Memory B cell (primary cell): ENCODE measurements around the gene MED13L.

Experiments
- ATAC-seq: fragments of 150-1000 bp; cut with Tn5 transposase; 2 replicates; pipeline ENCODE4 v1.10.0; 2021; ENCODE audit warnings: low read depth, mild to moderate bottlenecking, moderate library complexity
- DNase-seq, 2 donors: peaks; one replicate each; pipeline ENCODE4 v3.0.0; 2022; ENCODE audit warnings: low spot score in 2 of 2
- H3K27ac Mint-ChIP-seq: one replicate; pipeline ENCODE4 v1.8.0; 2022; ENCODE audit warnings: mild to moderate bottlenecking, moderate library complexity, mixed read lengths
- H3K27me3 Mint-ChIP-seq: one replicate; pipeline ENCODE4 v1.8.0; 2022; ENCODE audit warnings: mixed read lengths
- H3K36me3 Mint-ChIP-seq: one replicate; pipeline ENCODE4 v1.8.0; 2022; ENCODE audit warnings: mild to moderate bottlenecking, mixed read lengths
- H3K4me1 Mint-ChIP-seq: one replicate; pipeline ENCODE4 v1.8.0; 2022; ENCODE audit warnings: mixed read lengths
- H3K4me3 Mint-ChIP-seq: one replicate; pipeline ENCODE4 v1.8.0; 2022; ENCODE audit warnings: mild to moderate bottlenecking, moderate library complexity, mixed read lengths
- H3K9me3 Mint-ChIP-seq: one replicate; pipeline ENCODE4 v1.8.0; 2022; ENCODE audit warnings: mixed read lengths

MED13L gene

GRCh38 chr12:116278279-116278626, 760 bp upstream of the MED13L start:
- H3K27ac Mint-ChIP-seq, result peak overlapping the region; percentile 45
- H3K4me1 Mint-ChIP-seq, result peaks cover 30% of the 10 kb centered on the region
- ATAC-seq (no peak), DNase-seq (no peak)
- H3K27me3 Mint-ChIP-seq, result no peaks in the 10 kb centered on the region
- H3K36me3 Mint-ChIP-seq, result no peaks in the 10 kb centered on the region
- H3K9me3 Mint-ChIP-seq, result no peaks in the 10 kb centered on the region
- H3K4me3 Mint-ChIP-seq, result peak overlapping the region; percentile 75

DNA sequence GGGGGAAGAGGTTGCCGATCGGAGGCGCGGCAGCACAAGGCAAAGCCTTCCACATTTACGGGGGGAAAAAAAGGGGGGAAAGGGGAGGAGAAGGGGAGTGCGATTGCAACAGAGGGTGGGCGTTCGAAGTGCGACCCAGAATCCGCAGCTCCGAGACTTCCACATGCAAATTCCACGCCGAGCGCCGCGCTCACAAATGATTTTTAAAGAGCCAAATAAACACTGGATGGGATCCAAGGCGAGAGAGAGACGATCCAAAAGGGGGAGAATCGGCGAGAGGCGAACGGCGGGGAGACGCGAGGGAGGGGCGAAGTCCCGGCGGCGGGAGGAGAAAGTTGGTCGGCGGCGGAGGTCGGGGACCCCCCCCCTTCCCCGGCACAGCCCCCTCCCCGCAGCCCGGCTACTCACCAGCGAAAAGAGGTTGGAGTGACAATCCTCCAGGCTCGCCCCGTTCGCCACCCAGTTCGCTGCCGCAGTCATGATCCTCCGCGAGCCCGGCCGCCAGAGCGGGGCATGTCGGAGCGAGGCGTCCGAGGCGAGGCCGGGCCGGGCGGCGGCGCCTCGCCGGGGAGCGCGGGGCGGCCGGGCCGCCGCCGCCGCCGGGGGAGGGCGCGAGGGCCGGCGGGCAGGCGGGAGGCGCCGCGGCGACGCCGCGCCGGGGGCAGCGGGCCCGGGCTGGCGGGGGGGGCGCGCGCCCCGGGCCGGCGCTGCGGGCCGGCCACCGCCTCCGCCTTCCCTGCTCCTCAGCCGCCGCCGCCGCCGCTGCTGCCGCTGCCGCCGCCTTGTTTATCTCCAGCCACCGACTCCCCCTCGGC, 634 bp downstream of the MED13L start:
- no peaks in the 10 kb centered on the region for H3K9me3 Mint-ChIP-seq
- H3K27me3 Mint-ChIP-seq, result no peaks in the 10 kb centered on the region
- ATAC-seq (peak; percentile 42), DNase-seq (peak; percentile 62 to 68)
- H3K36me3 Mint-ChIP-seq, result no peaks in the 10 kb centered on the region
- H3K27ac Mint-ChIP-seq, result peak overlapping the region; percentile 99
- peak overlapping the region; percentile 94 for H3K4me3 Mint-ChIP-seq
- H3K4me1 Mint-ChIP-seq, result peaks cover 25% of the 10 kb centered on the region

DNA sequence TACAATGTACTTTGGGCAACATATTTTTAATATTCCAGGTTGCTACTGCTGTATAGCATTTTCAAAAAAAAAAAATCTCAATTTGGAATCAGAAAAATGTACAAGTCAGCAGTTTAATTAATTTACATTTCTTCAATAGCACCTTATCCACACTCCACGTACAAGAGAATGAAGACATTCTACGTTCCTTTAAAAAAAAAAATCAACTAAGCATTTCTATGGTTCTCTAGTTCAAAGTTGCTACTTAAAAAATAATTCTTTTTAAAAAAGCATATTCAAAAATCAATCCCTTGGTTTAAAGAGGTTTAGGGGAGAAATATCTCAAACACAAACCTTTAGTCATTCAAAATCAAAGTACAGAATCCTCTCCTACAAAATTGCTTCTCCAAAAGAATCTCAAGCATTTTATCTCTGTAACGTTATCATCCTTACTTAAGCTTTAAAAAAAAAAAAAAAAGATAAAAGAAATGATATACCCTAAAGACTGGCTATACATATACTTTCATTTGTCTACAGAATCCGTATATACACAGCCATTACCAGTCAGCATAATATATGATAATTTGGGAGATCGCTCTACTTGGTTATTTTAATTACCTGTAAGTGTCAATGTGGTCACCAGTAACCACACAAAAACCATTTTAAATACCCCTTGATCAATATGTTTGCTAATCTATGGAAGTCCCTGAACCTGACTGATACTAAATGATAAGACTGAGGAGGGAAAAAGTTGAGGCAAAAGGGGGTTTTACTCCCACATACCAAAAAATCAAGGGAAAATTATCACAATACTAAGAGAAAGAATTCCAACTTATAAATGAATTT, 2.7 kb downstream of the MED13L start:
- Mint-ChIP-seq H3K4me1 (peaks cover 27% of the 10 kb centered on the region), H3K9me3 (no peaks in the 10 kb centered on the region), H3K27me3 (no peaks in the 10 kb centered on the region), H3K27ac (peak overlapping the region; percentile 99), H3K4me3 (peak overlapping the region; percentile 30), H3K36me3 (no peaks in the 10 kb centered on the region)
- no peak for ATAC-seq
- DNase-seq, result no peak

- Mint-ChIP-seq H3K9me3 (no peaks in the 10 kb centered on the region), H3K36me3 (no peaks in the 10 kb centered on the region), H3K27ac (no peak overlapping the region), H3K4me1 (peaks cover 30% of the 10 kb centered on the region), H3K4me3 (peak overlapping the region; percentile 15), H3K27me3 (no peaks in the 10 kb centered on the region)
- ATAC-seq (no peak), DNase-seq (no peak)
These were observed 3.5 kb downstream of the MED13L start for GRCh38 chr12:116273813-116274550.

DNA sequence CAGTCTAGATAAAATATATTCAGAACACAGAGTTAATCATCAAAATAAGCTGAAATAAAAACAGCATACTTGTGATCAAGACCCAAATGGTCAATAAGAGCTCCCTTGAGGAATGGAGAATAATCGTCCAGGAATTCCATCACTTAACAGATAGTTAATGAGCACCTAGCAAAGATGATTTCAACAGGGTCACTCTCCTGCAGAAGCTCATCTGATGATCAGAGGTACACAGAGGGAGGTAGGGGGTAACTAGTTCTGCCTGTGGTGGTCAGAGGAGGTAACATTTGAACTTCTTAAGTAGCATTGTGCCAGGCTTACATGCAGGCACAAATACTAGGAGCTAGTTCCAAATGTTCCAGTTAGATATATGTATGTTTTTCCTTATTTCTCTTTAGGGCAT, 9.5 kb downstream of the MED13L start:
- no peak for ATAC-seq
- Mint-ChIP-seq H3K36me3 (no peaks in the 10 kb centered on the region), H3K27me3 (no peaks in the 10 kb centered on the region), H3K4me3 (no peak overlapping the region), H3K9me3 (no peaks in the 10 kb centered on the region), H3K4me1 (peaks cover 25% of the 10 kb centered on the region), H3K27ac (no peak overlapping the region)
- no peak for DNase-seq

GRCh38 chr12:116266631-116267349, 10.7 kb downstream of the MED13L start:
- Mint-ChIP-seq H3K4me3 (no peak overlapping the region), H3K27me3 (no peaks in the 10 kb centered on the region), H3K9me3 (no peaks in the 10 kb centered on the region), H3K4me1 (peaks cover 27% of the 10 kb centered on the region), H3K27ac (no peak overlapping the region), H3K36me3 (no peaks in the 10 kb centered on the region)
- no peak for ATAC-seq
- no peak for DNase-seq

GRCh38 chr12:116266168-116266601, 11.3 kb downstream of the MED13L start:
- no peaks in the 10 kb centered on the region for H3K27me3 Mint-ChIP-seq
- peaks cover 28% of the 10 kb centered on the region for H3K4me1 Mint-ChIP-seq
- no peak for ATAC-seq
- H3K4me3 Mint-ChIP-seq, result no peak overlapping the region
- DNase-seq, result no peak
- no peaks in the 10 kb centered on the region for H3K9me3 Mint-ChIP-seq
- no peak overlapping the region for H3K27ac Mint-ChIP-seq
- H3K36me3 Mint-ChIP-seq, result no peaks in the 10 kb centered on the region

- ATAC-seq (no peak), DNase-seq (no peak)
- Mint-ChIP-seq H3K9me3 (no peaks in the 10 kb centered on the region), H3K27me3 (no peaks in the 10 kb centered on the region), H3K36me3 (no peaks in the 10 kb centered on the region), H3K4me3 (no peak overlapping the region), H3K27ac (no peak overlapping the region), H3K4me1 (peaks cover 32% of the 10 kb centered on the region)
These were observed 11.9 kb downstream of the MED13L start for GRCh38 chr12:116265351-116266147.

DNA sequence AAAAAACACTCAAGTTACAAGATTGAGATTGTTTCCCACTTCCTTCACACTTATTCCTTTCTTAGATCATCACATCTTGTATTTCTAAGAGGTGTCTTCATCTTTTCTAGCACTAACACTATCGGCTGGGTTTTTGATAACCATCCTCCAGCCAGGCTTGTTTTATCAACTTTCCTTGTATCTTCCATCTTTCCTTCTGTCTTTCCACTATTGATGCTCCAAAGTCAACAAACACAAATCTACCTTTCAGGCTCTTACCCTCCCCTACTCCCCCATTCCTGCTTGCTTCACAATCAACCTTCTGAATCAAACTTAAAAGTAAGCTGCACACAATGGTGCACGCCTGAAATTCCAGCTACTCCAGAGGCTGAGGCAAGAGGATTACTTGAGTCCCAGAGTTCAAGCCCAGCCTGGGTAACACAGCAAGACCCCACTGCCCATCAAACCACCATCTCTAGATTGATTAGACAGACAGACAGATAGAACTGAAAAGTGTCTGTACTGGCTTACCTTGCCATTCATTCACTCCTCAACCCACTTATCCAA, 12.9 kb downstream of the MED13L start:
- no peaks in the 10 kb centered on the region for H3K36me3 Mint-ChIP-seq
- H3K27ac Mint-ChIP-seq, result peak overlapping the region; percentile 39
- H3K27me3 Mint-ChIP-seq, result no peaks in the 10 kb centered on the region
- no peaks in the 10 kb centered on the region for H3K9me3 Mint-ChIP-seq
- H3K4me1 Mint-ChIP-seq, result peaks cover 38% of the 10 kb centered on the region
- H3K4me3 Mint-ChIP-seq, result peak overlapping the region; percentile 15
- no peak for DNase-seq
- ATAC-seq, result no peak

GRCh38 chr12:116263844-116264243, 13.6 kb downstream of the MED13L start:
- no peaks in the 10 kb centered on the region for H3K27me3 Mint-ChIP-seq
- H3K4me1 Mint-ChIP-seq, result peaks cover 34% of the 10 kb centered on the region
- ATAC-seq (peak; percentile 74), DNase-seq (no peak)
- no peak overlapping the region for H3K27ac Mint-ChIP-seq
- no peaks in the 10 kb centered on the region for H3K9me3 Mint-ChIP-seq
- no peaks in the 10 kb centered on the region for H3K36me3 Mint-ChIP-seq
- no peak overlapping the region for H3K4me3 Mint-ChIP-seq

GRCh38 chr12:116263431-116263830, 14.1 kb downstream of the MED13L start:
- no peak for ATAC-seq
- no peaks in the 10 kb centered on the region for H3K9me3 Mint-ChIP-seq
- H3K4me1 Mint-ChIP-seq, result peaks cover 33% of the 10 kb centered on the region
- no peaks in the 10 kb centered on the region for H3K36me3 Mint-ChIP-seq
- no peak overlapping the region for H3K27ac Mint-ChIP-seq
- no peaks in the 10 kb centered on the region for H3K27me3 Mint-ChIP-seq
- DNase-seq, result no peak
- no peak overlapping the region for H3K4me3 Mint-ChIP-seq

DNA sequence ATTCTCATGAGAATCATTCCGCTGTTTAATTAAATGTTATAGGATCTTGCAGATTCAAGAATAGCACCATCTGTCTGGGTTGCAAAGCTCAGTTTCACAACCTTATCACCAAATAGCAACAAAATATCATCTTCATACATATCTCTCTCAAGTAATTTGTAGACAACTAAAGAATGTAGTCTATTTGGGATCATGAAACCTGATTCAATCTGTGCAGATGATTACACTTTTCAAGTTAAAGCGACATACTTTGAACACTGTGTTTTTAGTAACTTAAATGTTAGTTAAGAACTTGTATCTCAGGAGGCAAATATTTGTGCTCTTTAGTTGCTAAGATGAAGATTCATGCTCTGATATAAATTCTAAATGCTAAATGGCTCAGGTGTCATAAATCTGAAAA, 14.8 kb downstream of the MED13L start:
- no peaks in the 10 kb centered on the region for H3K36me3 Mint-ChIP-seq
- no peak overlapping the region for H3K4me3 Mint-ChIP-seq
- peaks cover 35% of the 10 kb centered on the region for H3K4me1 Mint-ChIP-seq
- DNase-seq, result no peak
- no peaks in the 10 kb centered on the region for H3K27me3 Mint-ChIP-seq
- no peak for ATAC-seq
- no peaks in the 10 kb centered on the region for H3K9me3 Mint-ChIP-seq
- H3K27ac Mint-ChIP-seq, result no peak overlapping the region
